ENCODE measurements around the gene SEMA3A.

- TF ChIP-seq, protein P1, sequence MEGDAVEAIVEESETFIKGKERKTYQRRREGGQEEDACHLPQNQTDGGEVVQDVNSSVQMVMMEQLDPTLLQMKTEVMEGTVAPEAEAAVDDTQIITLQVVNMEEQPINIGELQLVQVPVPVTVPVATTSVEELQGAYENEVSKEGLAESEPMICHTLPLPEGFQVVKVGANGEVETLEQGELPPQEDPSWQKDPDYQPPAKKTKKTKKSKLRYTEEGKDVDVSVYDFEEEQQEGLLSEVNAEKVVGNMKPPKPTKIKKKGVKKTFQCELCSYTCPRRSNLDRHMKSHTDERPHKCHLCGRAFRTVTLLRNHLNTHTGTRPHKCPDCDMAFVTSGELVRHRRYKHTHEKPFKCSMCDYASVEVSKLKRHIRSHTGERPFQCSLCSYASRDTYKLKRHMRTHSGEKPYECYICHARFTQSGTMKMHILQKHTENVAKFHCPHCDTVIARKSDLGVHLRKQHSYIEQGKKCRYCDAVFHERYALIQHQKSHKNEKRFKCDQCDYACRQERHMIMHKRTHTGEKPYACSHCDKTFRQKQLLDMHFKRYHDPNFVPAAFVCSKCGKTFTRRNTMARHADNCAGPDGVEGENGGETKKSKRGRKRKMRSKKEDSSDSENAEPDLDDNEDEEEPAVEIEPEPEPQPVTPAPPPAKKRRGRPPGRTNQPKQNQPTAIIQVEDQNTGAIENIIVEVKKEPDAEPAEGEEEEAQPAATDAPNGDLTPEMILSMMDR (IDR thresholded peaks at IDR 0.05): no peak
- no peak for TF ChIP-seq POLR2A (IDR thresholded peaks at IDR 0.05)
Observed at GRCh38 chr7:84057576-84057975, 137.0 kb downstream of the SEMA3A start.
